Hematopoietic multipotent progenitor cell treated with erythropoietin and hydrocortisone succinate and interleukin-3 and kit ligand, for 8 days (in vitro differentiated cells): Measurements from ENCODE around the gene MYG1.
A peak's percentile ranks its signal among the peaks of the same experiment; 100 is the strongest.
"Not testable (repeated sequence)": the region's sequence is repeated elsewhere in the genome, so short reads cannot be mapped to it uniquely, and the experiment has no call there.

Experiments
- DNase-seq: peaks from one replicate; pipeline ENCODE4 v3.0.0-alpha.2; 2015

The MYG1 gene

GRCh38 chr12:53287741-53288216 is 11.7 kb upstream of the MYG1 start:
- DNase-seq: peak; percentile 75

GRCh38 chr12:53288322-53288721 is 11.2 kb upstream of the MYG1 start:
- no peak for DNase-seq

- no peak for DNase-seq
Measured at GRCh38 chr12:53289891-53290290, 9.6 kb upstream of the MYG1 start.

GRCh38 chr12:53290661-53291060 is 8.8 kb upstream of the MYG1 start:
- no peak for DNase-seq

DNA sequence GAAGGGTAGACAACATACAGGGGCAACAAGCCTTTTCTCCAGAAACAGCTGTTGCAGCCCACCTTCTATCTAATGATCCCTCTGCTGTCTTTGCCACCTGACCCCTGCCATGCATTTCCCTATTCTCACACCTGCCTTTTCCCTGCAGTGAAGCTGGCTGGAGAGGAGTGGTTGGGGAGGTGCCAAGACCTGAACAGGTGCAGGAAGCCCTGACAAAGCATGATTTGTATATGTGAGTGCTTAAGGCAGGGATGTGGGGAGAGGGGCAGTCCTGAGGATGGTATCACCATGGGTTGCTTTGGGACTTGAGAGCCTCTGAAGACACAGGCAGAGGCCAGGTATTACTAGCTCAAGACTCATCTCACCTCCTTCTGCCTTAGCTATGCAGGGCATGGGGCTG is 7.1 kb upstream of the MYG1 start:
- DNase-seq: no peak

DNA sequence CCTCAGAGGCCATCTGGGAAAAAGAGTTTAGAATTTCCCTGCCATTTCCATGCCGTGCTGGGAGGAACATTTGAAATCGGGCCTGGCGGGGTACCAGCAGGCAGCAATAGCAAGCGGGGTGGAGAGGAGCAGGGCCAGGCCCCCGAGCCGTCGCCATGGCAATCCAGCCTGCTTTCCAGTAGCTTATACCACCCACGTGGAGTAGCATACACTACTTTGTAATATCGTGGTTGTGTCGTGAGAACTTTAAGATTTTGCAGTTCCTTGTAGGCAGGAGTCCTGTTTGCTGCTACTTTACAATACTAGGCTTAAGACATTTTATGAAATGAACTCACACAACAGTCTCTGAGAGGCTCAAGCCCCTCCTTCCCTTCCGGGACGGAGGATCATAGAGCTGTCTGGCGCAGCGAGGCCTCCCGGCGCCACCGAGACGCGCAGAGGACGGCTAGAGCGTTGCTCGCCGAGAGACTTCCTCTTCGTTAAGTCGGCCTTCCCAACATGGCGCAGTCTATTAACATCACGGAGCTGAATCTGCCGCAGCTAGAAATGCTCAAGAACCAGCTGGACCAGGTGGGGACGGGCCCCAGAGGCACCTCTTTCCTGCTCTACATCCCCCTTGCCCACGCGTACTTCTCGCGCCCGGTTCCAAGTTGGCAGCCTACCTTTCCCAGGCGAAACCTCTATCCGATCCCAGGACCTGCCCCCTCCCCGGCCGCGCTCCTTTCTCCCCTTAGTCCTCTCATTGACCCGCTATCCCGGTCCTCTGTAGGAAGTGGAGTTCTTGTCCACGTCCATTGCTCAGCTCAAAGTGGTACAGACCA is 4.2 kb upstream of the MYG1 start, which contains the start of gene PFDN5:
Gene PFDN5, plus strand, starts transcription at position 473 of the 821 bp plus-strand sequence. Its CDS starts 26 bp downstream, at position 499.
- DNase-seq: peak; percentile 88

DNA sequence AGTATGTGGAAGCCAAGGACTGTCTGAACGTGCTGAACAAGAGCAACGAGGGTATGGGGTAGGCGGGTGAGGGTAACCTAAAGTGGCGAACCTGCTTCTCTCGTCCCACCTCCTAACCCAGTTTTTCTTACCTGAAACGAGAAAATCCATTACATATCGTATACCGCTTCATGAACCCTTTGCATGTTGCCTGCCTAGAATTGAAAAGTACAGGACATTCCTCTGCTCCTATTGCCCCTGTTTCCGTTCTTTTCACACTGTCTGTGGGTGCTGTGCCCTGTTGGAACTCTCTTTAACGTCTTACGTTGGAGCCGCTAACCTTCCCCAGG is 3.6 kb upstream of the MYG1 start:
- peak; percentile 26 for DNase-seq

- not testable (repeated sequence) for DNase-seq
Measured at GRCh38 chr12:53297106-53297505, 2.4 kb upstream of the MYG1 start.

- no peak for DNase-seq
Measured at GRCh38 chr12:53298164-53298563, 1.3 kb upstream of the MYG1 start.

GRCh38 chr12:53299101-53299453 is 418 bp upstream of the MYG1 start:
- DNase-seq: peak; percentile 79

DNA sequence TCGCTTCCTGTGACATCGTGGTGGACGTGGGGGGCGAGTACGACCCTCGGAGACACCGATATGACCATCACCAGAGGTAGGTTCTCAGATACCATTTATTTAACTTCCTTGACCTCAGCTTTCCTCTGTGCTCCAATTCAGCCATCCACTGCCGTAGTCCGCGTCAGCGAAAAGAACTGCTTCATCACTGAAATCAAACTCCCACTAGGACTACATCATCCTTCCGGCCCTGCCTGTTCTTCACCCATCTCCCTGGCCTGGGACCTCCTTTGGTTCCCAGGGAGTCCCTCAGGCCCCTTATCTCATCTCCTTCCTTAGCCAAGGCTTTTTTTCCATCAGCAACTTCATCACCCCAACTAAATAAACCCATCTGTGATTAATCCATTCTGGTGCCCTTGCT is 692 bp downstream of the MYG1 start:
- DNase-seq: peak; percentile 8

DNA sequence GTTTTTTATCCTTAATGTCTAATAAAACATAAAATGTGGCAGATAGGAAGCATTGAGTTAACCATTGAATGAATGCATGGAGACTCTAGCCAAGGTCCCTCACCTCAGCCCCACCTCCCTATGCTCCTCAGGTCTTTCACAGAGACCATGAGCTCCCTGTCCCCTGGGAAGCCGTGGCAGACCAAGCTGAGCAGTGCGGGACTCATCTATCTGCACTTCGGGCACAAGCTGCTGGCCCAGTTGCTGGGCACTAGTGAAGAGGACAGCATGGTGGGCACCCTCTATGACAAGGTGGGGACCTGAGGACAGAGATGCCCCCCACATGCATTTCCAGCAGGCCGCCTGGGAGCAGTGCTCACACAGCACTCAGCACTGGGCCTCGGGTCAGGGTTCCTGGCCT is 3.4 kb downstream of the MYG1 start:
- DNase-seq: no peak

DNA sequence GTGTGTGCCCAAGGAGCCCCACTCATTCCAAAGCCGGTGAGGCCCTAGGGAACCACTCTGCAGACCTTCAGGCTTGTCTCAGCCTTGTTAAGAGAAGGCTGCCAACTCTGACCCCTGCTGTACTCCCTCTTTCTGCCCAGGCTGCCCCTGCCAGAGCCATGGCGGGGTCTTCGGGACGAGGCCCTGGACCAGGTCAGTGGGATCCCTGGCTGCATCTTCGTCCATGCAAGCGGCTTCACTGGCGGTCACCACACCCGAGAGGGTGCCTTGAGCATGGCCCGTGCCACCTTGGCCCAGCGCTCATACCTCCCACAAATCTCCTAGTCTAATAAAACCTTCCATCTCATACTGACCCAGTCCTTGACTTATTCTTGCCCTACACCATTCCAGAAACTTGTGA is 7.3 kb downstream of the MYG1 start:
- DNase-seq: no peak

GRCh38 chr12:53308276-53308675 is 8.8 kb downstream of the MYG1 start:
- no peak for DNase-seq

- DNase-seq: no peak
Measured at GRCh38 chr12:53313996-53314395, 14.5 kb downstream of the MYG1 start.

GRCh38 chr12:53320352-53321195 is 21.1 kb downstream of the MYG1 start:
- DNase-seq: no peak

- DNase-seq: peak; percentile 66
Measured at GRCh38 chr12:53324113-53324778, 24.8 kb downstream of the MYG1 start.

- peak; percentile 93 for DNase-seq
Measured at GRCh38 chr12:53324779-53325510, 25.4 kb downstream of the MYG1 start.

- no peak for DNase-seq
Measured at GRCh38 chr12:53325511-53326061, 26.1 kb downstream of the MYG1 start.

GRCh38 chr12:53326460-53327185 is 27.1 kb downstream of the MYG1 start:
- no peak for DNase-seq

GRCh38 chr12:53327435-53328042 is 28.0 kb downstream of the MYG1 start:
- peak; percentile 56 for DNase-seq
